Epidermal melanocyte (primary cell): ENCODE measurements around the gene SFTPB.
A peak's percentile ranks its signal among the peaks of the same experiment; 100 is the strongest.
"Not testable (repeated sequence)": the region's sequence is repeated elsewhere in the genome, so short reads cannot be mapped to it uniquely, and the experiment has no call there.

Experiments used
- DNase-seq: peaks from one replicate; pipeline ENCODE4 v3.0.0; 2011; ENCODE audit warnings: low spot score; ENCODE audit not compliant: insufficient read length

The SFTPB gene

DNA sequence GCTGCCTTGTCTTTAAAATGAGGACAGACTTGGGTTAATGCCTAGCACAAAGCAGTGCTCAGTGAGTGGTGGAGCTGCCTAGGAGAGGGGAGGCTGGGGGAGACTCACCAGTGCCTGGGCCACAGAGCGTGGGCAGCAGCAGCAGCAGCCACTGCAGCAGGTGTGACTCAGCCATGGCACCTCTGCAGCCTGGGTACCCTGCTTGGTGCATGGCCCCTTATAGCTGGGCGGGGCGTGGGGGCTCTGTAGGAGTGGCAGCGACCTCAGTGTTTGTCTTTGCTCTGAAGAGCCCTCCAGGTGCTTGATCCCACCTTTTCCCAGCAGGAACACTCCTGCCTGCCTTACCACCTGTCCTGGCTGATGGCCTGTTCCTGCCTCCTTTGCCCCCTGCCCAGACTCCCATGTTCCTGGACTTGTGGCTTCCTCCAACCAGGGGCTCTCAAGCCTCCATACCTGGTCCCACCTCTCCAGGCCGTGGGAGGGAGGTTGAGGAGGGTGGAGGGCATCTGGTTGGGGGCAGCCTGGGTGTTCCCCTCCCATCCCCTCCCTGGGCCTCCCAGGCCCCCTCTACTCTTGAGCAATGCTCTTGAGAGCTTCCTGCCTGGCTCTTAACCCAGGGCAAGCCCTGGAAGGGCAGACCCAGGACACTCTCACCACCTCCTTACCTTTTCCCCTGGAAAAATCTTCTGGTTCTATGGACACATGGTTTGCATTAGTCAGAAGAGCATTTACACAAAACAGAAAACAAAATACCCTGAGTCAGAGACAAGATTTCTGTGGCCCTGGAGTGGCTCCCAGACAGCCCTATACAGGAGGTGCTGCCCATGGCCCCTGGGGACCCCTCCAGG is at the start of gene SFTPB:
SFTPB (minus strand) TSS at position 191 of the 848 bp plus-strand sequence; CDS start at position 175, 16 bp downstream.
- DNase-seq: no peak

DNA sequence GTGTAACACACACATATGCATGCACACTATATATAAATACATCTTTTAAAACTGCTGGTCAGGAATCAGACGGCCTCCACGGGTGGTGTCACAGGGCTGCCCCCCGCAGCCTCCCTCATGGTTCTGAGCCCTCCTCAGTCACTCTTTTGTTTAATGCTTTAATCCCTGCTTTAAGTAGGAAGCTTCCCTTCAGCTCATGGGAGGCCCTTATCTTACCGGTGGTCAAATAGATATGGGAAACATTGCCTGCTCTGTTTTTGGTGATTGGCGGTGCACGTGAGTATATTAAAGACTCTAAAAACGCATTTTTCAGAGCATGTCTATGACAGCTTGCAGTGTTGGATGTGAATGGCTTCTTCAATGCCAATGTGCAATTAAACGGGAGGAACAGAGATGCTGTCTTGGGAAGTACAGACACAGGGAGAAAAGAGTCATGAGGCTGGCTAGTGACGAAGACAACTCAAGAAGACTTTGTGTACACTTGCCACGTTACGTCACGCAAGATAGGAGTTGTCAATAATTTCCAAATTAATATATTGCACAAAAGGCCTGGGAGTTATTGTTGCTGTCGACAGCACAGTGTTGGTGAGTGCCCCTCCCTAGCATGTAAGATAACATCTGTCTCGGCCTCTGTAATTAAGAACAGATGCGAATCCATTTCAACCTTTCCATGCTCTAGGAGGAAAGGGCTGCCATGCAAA is 49.5 kb upstream of the SFTPB start:
- no peak for DNase-seq

DNA sequence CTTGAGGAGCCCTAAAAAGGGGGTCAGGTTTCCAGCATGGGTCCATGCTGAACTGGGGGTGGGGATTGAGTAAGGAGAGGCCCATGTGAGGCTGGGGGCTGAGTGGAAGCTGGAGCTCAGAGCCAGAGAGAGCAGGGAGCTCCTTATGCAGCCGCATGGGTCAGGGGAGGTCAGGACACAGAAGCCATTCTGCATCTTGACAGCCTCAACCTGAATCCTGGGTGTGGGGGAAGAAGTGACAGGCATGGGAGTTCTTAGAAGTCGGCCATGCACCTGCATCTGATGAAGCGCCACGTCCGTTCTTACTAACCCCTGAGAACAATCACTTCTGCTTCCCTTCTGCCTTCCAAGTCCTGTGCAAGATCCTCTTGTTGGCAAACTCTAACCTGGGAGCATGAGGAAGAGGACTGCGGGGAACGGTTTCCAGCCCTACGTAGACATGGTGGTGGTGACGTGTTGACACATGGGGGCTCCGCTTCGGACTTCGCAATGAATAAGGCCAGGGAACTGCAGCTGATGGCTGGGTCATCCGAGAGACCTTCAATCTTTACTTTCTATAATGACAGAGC is 48.4 kb upstream of the SFTPB start:
- no peak for DNase-seq

DNA sequence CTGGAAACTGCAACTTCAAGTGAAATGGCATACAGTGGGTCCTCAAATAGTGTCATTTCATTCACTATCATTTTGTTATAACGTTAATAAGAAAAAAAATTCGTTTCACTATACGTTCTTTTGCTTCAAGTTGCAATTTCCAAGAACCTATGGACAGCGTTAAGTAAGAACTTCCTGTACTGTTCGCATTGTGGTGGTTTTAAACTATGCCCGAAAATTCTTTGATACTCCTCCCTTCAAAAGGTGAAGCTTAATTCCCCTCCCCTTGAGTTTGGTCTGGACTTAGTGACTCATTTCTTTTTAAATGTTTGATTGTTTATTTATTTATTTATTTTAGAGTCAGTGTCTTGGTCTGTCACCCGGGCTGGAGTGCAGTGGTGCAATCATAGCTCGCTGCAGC is 46.8 kb upstream of the SFTPB start:
- DNase-seq: no peak

DNA sequence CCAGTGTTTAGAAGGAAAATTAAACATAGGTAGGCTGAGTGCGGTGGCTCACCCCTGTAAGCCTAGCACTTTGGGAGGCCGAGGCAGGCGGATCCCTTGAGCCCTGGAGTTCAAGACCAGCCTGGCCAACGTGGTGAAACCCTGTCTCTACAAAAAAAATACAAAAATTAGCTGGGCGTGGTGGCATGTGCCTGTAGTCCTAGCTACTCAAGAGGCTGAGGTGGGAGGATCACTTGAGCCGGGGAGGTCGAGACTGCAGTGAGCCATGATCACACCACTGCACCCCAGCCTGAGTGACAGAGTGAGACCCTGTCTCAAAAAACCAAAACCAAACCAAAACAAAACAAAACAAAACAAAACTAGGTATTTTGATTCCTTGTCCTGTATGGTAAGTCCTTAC is 46.4 kb upstream of the SFTPB start:
- DNase-seq: not testable (repeated sequence)

DNA sequence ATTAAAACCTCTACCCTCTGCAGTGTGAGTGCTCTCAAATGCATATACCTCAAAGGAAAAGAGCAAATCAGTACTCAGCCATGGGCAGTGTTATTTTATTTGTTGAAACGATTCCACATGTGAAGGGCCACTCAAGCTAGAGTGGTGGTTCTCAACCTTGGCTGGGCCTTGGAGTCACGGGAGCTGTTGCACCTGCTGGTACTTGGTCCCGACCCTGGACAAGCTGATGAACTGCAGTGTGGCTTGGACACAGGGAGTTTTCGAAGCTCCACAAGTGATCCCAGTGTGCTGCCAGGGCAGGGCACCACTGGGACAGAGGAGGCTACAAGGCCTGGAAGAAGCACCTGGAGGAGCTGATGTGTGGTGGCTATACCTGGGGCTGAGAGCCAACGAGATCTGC is 45.8 kb upstream of the SFTPB start:
- no peak for DNase-seq

DNA sequence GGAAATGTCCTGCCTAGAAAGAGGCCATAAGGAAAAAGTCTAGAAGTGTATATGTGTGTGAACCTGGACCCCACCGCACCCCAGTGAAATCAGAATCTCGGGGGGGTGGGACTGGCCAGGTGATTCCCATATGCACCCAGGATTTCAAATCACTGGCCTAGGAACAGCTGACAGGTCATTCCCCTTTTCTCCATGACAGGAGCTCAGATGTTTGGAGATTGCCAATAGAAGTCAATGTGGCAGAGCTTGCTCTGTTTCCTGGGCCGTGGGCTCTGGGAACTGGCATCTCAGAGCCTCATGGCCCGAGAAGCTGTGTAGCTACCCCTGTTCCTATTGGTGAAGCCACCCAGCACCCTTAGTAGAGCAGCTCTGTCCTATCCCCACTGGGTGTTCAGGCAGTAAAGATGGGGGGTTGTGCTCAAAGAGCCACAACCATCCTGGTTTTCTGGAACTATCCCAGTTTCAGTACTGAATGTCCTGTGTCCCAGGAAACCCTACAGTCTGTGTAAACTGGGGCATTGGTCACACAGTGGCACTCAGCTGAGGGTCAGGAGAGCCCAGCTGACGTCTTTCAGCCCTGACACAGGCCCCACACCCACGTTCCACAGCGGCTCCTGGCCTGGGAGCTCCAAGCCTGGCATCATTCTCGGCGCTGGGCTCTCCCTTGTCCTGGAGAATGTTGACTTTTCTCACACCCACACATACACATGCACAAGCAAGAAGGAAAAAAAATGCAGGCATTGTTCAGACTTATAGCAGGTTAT is 45.0 kb upstream of the SFTPB start:
- no peak for DNase-seq

DNA sequence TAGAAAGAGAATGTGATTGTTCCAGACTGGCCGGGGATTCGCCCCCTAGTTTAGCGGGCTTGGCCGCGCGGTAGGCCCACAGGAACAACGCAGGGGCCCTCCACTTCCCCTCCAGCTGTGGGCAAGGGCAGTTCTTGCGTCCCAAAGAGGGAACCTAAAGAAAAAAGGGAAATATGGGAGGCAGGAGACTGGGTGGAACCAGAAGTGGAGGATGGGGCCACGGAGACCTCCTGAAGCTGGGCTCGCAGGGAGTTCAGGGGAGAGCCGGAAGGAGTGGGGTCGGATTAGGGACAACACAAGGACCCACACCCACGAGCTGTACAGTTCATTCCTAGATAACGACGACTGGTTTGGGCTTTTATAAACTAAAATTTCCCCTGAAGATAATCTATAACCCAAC is 44.3 kb upstream of the SFTPB start:
- DNase-seq: no peak

DNA sequence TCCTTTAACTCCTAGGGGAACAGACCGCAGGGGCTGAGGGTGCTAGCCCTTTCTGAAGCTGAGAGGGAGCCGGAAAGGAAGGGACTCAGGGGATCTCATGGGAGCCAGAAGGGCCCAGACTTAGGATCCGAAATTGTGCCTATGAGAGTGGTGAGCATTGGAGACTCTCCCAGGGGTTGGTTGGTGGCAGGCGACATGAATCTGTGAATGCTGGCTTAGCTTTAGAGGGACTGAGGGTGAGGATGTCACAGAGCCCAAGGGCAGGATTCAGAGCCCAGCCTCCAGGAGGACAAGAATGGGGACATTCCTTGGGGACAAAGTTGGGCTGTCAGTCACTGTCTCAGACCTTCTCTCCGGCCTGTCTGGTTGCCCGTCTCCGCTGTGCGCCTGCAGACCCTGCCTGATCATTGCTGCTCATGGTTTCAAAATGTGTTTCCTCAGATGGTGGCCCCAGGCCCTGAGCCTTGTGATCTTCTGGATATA is 43.6 kb upstream of the SFTPB start:
- no peak for DNase-seq

DNA sequence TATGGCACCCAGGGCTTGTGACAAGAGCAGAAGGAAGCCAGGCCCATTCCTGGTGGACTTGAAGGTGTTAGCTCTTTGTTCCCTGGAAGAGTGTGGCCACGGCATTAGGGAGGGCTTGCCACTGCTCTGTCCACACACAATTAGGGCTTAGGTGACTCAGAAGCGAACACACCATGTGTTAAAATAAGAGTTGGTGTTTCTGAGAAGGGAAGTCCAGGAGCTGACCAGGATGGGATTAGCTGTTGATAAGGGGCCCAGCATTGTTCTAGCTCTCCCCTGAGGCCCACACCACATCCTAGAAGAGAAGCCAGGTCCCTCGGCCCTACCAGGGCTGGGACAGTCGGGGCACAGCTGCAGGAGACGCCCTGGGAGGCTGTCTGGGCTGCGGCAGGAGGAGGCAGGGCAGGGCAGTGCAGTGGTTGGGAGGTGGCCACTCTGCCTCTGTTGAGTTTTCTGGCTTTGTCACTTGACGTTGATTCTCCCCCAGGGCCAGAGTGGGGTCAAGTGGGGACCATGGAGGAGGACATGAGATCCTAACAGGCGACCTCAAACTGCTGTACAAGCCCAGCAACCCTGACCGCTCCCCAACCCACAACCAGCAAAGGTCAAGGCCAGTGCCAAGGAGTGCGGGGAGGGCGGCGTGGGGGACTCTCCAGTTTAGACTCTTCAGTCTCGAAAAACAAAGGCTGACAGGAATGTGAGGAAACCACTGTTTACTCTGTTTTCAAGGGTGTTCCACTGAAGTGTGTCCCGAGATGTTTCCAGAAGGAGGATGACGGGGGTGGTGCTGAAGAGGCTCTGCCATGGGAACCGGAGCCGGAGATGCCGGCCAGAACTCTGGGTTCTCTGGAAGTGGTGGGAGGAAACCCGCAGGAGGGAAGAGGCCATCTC is 42.9 kb upstream of the SFTPB start:
- DNase-seq: no peak

DNA sequence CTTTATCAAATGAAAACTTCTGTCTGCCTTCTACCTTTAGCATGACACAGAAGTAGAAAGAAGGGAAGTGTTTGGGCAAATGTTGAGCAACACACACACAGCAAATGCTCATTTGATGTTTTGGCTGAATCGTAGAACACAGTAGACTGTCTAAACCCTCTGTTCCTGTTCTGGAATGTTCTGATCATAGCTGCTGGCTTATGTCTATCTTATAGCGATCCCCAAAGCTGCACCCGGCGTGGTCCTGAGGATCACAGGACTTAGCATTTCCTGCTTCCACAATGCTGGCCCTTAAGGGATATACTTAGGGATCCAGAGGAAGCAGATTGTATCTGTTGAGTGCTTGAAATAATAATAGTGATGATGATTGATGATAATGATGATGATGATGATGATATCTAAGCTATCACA is 41.4 kb upstream of the SFTPB start:
- no peak for DNase-seq

DNA sequence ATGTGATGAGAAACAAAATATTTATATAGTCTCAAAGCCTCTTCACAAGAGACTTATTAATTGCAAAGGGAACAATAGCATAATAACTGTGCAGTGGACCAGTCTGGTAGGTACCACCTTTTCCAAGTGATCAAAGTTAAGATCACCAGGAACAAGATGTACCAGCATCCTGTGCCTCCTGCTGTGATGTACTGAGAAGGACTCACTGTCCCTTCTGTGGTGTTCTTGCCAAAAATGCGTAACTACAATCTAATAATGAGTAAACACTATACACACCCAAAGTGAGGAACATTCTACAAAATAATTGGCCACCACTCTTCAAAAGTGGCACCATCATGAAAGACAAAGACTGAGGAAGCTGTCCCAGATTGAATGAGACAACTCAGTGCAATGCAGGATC is 40.6 kb upstream of the SFTPB start:
- DNase-seq: no peak

DNA sequence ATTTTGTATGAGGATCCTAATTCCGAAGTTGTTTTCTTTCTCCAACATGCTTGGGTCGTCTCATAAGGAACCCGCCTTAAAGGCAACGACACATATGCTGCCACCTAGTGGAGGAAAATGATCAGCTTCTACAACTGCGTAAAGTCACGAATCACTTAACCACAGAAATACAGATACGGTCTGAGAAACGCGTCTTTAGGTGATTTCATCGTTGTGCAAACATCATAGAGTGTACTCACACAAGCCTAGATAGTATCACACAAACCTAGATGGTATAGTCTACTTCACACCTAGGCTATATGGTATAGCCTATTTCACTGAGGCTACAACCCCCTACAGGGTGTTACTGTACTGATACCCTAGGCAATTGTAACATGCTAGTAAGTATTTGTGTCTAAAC is 39.3 kb upstream of the SFTPB start:
- peak; percentile 83 for DNase-seq

DNA sequence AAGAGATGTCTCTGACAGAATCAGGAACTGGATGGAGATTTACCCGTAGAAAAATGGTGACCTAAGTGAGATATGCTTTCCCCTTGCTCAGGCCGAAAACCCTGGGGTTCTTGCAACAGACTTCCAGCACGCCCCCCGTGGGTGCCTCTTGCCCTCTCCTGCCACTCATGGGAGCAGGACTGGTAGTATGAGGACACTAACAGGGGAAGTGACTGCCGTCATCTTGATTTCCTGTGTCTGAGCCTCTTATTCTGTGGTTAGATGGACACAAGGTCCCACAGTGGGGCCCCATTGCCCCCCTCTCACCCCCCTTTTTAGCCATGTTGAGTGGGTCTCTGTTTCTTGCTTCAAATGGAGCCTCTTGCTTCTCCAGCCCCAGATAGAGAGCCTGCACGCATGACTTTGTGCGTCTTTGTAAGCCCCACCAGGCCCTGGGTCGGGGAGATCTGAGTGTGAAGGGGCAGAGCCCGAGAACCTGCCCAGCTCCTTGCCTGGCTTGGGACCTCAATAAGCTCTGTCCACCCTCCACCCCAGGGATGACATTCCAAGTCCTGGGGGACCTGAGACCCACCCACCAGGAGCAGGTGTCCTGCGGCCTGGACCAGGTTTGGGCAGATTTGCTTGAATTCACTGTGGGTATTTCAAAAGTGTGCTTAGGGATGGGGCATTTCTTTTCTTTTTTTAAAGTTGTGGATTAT is 38.7 kb upstream of the SFTPB start:
- DNase-seq: no peak

DNA sequence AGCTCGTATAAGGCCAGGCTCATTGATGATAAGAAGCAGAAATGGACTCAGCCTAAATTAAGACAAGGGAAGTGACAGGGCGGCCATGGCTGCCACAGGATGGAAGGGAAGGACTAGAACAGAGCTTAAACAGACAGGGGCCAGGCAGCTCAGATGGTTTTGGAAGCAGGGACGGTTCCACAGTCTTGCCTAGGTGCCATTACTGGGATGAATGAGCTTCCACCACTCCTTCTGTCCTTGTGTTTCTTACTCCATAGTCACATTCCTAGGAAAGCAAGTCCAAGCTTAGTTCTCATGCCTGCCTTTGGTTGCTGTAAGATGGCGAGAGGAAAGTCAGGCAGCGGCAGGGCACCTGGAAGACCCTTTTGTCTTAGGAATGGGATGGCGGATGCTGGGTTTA is 38.1 kb upstream of the SFTPB start:
- DNase-seq: no peak

DNA sequence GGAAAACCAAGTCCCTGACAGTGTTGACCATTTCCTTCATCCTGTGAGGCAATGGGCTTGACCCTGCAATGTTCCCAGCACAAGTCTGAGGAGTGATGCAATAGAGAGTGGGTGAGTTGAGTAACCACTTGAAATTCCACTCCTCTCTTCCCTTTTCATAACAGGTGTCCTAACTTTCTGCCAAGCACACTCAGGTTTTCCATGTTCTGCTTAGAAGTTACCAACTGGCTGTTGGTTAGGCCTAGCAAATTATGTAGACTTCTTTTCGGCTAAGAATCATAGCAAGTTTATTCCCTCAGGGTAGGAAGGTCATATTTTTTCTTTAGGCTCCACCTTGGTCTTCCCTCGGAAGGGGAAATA is 37.7 kb upstream of the SFTPB start:
- no peak for DNase-seq

DNA sequence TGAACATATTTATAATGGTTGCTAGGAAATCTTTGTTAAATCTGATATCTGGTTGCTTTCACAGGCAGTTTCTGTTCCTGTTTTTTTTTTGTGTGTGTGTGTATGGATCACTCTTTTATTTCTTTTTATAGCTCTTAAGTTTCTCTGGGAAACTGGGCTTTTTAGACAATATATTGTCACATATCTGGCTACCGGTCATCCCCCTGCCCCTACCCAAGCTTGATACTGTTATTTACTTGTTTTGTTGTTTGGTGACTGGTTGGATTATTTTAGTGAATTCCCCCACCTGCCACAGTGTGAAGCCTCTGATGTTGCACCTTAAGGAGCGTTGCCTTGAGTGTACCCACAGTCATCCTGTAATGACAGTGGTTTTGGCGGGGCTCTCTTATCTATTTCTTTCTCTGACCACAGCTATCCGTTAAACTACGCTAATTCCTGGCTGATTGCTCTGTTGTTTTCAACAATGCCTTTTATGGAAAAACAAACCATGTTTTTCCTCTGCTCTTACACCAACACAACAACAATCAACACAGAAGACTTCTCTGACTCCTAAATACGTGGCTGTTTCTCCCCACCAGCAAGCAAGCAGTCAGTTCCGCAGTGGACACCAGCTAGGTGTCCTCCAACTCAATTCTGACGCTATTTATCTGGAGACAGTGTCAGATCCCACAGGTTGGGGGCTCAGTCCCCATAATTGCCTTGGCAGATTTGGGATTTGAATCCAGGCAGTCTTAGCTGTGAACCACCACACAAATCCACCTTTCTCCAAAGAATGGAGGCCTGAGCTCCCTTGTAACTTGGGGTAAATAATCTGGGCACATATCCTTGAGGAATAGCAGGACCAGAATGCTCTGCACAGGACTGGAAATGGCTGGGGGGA is 37.0 kb upstream of the SFTPB start:
- DNase-seq: no peak

DNA sequence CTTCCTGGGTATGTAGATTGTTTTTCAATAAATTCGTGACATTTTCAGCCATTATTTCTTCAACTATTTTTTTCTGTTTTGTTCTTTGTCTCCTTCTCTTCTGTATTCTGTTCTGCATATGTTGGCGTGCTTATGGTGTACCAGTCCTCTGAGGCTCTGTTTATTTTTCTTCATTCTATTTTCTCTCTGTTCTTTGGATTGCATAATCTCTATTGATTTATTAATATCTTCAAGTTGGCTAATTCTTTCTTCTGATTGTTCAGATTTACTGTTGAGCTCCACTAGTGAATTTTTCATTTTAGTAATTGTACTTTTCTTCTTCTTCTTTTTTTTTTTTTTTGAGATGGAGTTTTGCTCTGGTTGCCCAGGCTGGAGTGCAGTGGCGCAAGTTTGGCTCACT is 36.0 kb upstream of the SFTPB start:
- DNase-seq: no peak

DNA sequence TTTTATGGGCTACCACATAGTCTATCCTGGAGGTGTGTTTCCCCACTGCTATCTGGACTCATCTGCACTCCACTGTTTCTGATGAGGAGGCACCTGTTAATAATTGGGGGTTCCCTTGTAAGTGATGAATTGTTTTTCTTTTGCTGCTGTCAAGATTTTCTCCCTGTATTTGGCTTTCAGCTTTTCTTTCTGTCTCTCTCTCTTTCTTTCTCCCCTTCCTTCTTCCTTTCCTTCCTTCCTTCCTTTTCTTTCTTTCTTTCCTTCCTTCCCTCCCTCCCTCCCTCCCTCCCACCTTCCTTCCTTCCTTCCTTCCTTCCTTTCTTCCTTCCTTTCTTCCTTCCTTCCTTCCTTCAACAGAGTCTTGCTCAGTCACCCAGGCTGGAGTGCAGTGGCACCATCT is 35.3 kb upstream of the SFTPB start:
- no peak for DNase-seq
